HG02981 (cell line): ENCODE measurements around the gene DDRGK1.

Source experiments
- ATAC-seq: cut with Tn5 transposase; IDR thresholded peaks from one replicate; pipeline ENCODE4 v1.9.1; 2021; ENCODE audit warnings: mild to moderate bottlenecking, moderate library complexity; ENCODE audit not compliant: unreplicated experiment

The DDRGK1 gene

DNA sequence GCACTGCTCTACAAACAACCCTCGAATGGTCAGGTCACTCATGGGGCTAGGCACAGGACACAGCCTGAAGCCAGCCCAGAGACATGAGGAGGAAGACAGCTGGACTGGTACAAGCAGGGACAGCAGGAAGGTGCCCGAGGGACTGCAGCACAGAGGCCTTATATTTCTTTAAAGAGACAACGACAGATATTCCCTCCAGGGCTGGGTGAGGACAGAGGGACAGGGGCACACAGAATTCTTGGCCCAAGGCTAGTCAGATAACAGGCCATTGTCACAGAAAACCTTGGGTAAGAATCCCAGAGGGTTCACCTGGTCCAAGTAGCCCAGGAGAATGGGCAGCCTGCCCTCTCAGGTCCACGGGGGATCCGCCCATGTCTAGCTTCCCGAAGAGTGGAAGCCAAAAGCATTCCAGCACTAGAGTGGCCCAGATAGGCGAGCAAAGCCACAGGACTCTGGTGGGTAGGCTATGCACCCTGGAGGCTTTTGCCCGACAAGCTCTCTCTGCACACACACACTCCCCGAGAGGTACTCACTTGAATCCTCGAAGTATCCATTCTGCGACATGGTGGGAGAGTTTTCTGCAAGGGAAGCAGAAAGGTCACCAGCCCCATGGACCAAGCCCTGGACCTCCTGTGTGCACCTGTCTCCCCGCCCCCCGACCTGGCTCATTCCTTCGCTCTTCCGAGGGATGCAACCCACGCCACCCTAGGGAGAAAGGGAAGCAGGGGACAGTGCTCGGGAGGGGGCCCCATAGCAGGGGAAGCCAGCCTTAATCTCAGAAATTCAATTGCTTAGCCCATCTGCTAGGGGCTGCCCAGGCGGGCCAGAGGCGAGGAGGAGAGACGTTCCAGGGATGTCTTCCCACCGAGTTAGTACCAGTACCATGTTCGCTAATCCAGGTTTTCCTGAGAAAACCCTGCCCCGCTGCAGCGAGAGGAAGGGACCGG, 32.8 kb upstream of the DDRGK1 start:
- ATAC-seq: no peak

DNA sequence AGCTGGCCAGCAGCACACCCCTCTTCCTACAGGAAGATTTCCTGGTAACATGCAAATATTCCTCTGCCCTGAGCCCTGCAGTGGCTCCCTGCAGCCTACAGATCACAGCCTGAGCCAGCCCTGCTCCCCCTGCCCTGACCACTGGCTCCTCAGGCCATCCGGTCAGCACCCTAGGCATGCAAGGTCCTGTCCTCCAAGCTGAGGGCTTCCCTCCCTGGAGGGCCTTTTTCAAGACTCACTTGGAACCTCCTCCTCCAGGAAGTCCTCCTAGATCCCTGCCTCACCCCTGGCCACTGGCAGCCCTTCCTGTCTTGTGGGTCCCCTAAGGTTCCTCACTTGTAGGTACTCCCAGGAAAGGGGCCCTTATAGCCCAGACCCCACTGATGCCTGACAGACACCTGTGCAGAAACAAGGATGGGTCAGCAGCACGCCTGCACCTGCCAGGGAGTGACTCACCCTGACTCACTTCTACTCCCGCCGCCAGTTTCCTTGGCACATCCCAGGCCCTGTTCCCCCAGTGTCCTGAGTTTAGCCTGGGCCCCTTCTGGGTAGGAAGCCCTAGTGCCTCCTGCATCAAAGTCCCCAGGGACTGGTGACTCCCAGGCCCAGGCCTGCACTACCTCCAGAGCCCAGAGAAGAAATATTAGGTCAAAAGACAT, 31.3 kb upstream of the DDRGK1 start:
- ATAC-seq: no peak

DNA sequence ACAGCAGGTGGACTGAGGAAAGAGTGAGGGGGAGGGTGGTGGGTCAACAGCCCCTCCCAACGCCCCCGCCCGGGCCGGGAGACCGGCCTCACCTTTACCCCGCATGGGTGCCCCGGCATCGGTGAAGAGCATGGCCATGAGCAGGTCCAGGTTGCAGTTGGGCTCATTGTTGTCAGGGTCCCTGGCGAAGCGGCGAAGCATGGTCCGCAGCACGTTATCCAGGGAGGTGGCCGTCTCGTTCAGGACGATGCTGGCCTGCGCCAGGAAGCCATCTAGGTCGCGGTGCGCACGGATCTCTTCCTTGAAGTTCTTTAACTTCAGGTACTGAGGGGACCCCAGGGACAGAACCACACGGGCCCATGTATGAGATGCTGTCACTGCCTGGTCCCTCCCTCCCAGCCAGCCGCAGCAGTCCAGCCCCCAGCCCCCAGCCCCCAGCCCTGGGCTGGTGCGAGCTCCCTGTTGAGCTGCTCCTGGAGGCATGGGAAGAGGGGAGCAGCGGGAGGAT, 29.6 kb upstream of the DDRGK1 start:
- no peak for ATAC-seq

DNA sequence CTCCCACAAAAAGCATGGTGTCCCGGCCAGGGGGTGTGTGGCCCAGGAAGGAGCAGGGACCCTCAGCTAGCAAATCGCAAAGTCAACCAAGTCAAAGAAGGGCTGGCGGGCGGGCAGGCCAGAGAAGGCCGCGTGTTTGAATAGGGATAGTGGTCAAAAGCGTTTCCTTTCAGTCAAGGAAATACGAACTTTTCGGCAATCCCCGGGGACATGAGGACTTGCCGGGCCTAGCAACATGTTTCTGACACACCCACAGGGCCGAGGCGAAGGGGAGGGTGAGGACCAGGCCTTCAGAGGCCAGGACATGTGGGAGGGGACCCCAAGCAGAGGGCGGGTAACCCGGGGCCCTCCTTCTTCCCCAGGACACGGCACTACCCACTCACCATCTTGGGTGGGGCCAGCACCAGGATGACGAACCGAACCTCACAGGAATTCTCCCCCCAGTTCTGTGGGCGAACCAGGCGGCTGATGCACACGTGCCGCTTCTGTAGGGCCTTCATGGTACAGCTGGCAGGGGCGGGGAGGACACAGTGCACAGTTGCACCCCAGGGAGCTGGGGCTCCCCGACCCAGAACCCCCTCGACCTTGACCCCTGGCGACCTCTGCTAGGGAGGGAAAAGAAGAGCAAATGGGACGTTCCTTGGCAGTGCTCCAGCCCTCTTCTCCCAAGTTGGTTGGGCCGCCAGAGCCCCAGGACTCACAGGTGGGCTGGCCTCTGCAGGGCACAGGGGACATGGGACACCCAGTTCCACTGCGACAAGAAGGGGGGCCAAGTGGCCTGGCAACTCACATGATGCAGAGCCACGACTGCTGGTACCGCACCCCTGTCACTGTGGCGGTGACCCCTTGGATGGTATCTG, 28.9 kb upstream of the DDRGK1 start:
- ATAC-seq: no peak

DNA sequence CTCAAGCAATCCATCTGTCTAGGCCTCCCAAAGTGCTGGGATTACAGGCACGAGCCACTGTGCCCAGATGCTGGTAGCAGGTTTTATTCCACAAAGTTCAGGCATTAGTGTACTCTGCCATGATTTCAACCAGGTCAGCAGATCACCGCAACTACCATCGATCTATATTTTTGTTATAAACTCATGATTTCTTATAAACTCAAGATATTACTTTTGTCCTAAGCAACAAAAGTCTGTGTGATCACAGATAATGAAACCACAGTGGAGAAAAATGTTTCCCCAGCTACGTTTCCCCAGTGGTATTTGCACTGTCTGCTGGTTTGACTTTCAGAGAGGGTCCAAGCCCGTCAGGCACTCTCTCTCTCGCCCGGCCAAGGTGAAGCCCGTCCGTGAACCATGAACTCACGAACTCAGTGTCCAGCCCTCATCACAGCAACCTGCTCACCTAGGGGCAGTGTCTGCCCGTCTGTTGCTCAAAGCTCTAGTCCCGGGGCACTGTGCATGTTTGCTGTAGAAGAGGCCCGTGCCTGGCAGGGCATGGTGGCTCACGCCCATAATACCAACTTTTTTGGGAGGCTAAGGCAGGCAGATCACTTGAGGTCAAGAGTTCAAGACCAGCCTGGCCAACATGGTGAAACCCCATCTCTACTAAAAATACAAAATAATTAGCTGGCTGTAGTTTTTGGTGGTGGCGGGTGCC, 27.6 kb upstream of the DDRGK1 start:
- no peak for ATAC-seq

DNA sequence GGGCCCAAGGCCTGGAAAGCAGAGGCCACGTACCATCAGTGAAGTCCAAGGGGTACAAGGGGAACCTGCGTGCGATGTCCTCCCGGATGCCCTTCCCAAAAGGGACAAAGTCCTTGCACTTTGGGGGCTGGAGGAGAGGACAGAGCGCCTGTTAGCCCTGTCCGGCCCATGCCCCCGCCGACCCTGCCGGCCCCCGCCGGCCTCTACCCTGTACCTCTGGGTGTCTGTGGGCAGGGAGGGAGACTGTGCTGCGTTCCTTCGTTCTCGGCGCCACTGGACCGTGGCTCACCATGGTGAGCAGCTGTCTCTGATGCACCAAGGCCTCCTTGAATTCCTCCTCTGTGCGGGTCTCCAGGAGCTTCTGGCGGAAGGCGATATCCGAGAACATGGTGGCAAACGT, 26.6 kb upstream of the DDRGK1 start:
- no peak for ATAC-seq

DNA sequence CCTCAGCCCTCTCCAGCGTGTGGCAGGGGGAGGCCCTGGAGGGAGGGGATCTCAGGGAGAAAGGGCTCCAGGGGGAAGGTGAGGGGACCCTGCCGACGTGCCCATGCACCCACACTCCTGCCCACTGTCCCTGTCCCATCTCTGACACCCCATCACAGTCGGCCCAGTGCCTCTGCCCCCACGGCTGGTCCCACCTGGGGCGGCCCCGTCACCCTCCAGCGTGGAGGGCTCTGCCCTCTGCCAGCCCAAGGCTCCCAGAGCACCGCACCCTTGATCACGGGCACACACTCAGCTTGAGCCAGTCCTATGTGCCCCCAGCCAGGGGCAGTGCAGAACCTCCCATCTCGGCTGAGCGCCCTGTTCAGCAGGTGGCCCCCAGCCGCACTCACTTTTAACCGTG, 25.3 kb upstream of the DDRGK1 start:
- no peak for ATAC-seq

DNA sequence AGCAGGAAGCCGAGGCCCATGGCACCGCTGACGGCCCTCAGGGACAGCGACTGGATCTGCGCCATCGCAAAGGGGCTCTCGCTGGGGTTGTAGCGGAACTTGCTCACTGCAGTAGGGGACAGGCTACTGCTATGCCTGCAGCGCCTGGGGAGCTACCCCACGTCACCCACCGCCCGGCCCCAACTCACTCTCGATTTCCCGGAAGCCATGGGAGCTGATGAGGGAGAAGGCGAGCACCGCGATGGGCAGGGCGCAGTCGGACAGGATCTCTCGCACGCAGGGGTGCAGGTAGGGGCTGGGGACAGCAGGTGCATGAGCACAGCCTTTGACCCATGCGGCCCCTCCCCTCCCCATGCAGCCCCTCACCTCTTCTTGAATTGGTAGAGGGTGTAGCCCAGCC, 24.7 kb upstream of the DDRGK1 start:
- ATAC-seq: no peak

DNA sequence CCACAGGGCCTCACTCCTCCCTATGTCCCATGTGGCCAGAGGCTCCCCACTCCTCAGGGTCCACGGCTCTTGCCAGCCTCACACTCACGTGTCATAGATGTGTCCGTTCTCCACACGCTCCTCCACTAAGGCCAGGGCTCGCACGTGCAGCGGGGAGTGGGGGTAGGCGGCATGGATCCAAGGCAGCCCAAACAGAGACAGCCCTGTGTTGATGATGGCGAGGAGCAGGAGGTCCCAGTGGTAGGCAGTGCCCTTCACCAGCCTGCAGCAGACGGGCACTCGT, 24.2 kb upstream of the DDRGK1 start:
- no peak for ATAC-seq

DNA sequence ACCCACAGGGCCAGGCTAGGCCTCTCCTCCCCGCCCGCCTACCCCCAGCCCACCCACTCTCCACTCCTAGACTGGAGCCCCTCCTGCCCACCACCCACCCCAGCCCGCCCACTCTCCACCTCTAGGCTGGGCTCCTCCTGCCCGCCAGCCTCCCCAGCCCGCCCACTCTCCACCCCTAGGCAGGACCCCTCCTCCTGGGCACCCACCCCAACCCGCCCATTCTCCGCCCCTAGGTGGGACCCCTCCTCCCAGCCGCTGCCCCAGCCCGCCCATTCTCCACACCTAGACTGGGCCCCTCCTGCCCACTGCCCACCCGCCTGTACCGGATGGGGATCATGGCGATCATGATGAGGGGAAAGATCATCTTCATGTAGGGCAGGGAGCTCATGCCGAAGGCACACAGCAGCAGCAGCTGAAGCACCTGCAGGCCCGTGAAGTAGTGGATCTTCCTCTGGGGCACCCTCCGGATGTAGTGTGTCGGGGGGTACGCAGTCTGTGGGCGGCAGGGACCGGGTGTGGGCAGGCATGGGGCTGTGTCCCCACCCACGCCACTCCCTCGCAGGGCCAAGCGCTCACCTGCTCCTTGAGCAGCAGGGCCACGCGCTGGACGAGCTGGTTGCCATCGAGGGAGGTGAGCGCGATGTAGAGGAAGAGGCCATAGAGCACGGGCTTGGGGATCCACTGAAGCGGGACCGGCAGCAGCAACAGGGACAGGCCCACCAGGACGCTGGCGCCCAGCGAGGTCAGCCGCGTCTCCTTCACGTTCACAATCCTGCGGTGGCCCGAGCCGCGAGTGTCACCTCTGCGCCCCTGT, 23.7 kb upstream of the DDRGK1 start:
- no peak for ATAC-seq

DNA sequence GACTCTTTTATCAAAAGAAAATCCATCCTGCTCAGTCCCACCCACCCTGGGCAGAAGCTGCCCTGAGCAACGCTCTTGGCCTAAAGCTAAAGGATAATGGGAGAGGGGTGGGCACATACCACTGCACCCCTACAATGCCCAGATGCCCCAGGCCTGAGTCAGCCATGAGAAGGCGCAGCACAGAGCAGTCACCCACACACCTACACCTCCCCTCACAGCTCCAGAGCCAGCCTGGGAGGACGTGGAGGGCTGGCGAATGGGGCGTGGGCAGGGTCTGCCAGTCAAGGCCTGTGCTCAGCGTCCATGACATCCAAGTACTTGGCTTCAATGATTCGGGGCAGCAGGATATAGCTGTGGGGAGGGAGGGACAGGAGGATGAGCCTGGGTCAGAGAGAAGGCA, 23.0 kb upstream of the DDRGK1 start:
- ATAC-seq: no peak

DNA sequence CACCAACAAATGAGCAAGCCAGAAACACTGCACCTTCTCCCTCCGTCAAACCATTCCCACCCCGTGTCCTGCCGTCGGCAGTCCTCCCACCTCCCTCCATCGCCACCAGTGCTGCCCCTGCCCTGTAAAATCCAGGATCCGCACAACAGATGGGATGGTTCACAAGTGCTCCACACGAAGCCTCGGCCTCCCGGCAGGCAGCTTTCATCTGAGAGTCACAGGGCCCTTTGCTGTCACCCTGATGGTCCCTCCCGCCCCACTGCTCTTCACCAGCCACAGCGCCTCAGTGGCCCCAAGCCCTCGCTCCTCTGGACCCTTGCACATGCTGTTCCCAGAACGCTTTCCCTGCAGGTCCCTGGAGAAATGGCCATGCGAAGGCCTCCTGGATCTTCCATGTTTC, 22.4 kb upstream of the DDRGK1 start:
- no peak for ATAC-seq

DNA sequence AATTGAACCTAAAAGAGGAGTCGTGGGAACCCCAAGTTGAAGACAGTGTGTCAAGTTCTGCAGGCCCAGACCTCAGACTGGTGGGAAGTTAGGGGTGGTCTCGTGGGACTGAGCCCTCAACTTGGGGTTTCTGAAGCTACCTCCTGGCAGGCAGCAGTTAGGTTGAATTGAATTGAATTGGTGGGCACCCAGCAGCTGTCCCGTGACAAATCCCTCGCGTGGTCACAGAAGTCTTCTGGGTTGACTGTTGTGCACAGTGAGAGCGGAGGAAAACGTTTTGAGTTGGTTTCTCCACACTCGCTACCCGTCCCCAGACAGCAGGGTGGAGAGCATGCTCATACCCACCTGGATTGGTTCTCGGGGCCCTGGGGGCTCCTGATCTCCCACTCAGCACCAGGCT, 21.6 kb upstream of the DDRGK1 start:
- no peak for ATAC-seq

DNA sequence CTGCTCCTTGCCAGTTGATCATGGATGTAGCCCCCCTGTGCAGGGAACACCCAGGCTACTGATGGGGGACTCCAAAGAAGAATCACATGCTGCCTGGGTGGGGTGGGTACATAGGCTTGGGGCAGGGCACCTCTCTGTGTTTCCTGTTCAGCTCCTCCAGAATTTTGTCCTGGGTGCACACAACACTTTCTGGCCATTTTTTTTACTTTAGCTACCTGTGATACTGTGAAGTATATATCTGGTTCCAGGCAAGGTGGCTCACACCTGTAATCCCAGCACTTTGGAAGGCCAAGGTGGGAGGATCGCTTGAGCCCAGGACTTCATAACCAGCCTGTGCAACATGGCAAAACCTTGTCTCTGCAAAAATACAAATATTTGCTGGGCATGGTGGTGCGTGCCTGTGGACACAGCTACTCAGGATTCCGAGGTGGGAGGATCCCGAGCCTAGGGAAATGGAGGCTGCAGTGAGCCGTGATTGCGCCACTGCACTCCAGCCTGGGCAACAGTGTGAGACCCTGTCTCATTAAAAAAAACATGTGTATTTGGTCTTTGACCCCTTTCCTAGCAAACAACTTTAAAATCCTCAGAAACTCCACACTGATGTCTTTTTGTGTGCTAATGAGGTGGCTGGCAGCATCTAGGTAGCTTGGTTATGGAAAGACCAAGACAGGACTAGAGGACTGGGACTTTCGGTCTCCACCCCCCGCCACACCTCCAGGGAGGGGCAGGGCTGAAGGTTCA, 20.4 kb upstream of the DDRGK1 start:
- ATAC-seq: no peak

DNA sequence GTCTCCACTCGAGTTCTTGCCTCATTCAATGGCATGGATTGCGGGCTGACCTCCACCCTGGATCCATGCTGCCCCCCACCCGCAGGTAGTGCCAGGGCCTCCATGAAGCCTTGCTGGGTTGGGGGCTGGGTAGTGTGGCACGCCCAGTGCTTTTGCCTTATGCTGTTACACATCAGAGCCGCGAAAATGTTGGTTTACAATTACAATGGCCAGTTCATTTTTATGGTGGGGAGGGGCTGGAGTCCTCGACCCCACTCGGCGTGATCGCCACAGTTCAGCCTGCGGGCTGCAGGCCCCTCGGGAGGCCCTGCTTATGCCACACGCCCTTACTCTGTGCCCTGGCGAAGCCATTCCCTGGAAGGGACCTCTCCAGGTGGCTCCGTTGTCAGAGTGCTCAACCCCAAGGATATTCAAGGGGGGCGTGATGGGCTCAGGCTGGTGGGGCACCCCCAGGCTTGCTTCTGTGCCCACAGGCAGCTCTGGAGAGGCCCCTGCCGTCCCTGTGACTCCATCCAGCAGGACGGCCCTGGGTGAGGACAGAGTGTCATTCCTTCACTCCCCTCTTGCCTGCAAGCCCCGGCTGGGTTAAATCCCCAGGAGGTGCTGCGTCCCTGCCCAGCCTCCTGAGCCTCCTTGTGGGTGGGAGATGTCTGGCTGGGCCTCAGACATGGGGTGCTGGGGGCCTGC, 19.7 kb upstream of the DDRGK1 start:
- no peak for ATAC-seq

DNA sequence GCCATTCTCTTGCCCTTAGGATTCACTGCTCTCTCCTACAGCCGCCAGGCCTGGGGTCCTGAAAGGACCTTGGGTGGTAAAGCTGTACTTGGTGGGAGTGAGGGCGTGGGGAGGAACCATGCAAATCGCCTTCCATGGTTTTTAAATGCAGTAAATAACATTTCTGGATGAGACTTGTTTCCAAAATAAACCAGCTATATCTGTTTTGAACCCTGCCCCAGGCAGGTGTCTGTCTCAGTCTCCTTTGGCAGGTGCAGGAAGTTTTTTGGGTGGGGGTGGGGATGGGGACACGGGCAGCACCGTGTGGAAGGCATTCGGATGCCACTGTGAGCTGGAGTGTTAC, 19.1 kb upstream of the DDRGK1 start:
- no peak for ATAC-seq

DNA sequence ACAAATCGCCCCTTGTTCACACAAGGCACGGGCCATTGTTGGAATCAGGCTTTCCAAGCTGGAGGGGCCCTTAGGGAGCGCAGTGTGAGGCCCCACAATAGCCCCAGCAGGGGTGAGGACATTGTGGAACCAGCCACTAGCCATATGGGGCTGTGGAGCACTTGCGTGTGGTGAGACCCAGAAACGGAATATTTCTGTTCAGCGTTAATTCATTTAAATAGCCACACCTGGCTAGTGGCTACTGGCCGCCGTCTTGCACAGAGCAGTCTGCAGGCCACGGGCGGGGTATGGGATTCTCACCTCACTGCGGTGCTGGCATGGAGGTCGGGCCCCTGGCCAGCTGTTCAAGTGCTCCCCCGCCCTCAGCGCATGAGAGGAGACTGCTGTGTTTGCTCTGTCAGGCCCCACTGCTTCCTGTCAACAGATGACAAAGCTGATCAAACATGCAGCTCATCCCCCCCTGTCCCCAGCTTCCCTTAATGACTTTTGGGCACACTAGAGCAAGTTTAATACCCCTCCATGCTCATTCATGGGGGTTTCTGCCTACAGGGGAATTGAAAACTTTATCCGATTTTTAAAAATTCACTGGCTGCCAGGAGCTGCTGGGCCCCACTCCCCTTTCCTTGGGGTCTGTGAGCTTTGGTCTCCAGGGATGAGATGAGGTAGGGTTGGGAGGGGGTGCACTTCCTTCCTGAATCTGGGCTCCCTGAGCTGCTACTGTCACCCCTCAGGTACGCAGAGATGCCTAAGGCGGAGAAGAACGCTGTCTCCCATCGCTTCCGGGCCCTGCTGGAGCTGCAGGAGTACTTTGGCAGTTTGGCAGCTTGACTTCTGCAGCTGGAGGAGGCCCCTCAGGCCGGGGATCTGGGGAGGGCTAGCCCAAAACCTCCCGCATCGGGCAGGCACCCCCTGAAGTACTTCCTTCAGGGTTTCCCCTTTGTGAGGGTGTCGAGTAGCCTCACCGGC, 18.4 kb upstream of the DDRGK1 start:
- ATAC-seq: peak; percentile 65
